Mononuclear cell (primary cell): ENCODE measurements around the gene INTS6. TPM values are rescaled to one million over a fixed set of nuclear protein-coding genes. Genes with fewer than 3 reads are reported as not detected.

Source experiments
- H3K27me3 ChIP-seq: 2 replicates; pipeline ENCODE4 v1.6.0; 2011; ENCODE audit warnings: low read length, control low read depth; ENCODE audit not compliant: insufficient read depth
- H3K4me1 ChIP-seq: 2 replicates; pipeline ENCODE4 v1.5.1; 2011; ENCODE audit warnings: mild to moderate bottlenecking, low read length, control low read depth; ENCODE audit not compliant: insufficient read depth
- H3K4me3 ChIP-seq: 2 replicates; pipeline ENCODE4 v1.5.1; 2011; ENCODE audit warnings: mild to moderate bottlenecking, low read length, moderate library complexity
- H3K9me3 ChIP-seq: 2 replicates; pipeline ENCODE4 v1.5.1; 2011; ENCODE audit warnings: low read depth, mild to moderate bottlenecking, control low read depth, low read length
- total RNA-seq: library from RNA; depleted of rRNA; stranded (reverse); fragments of >200 nt; gene quantifications from one replicate; pipeline ENCODE4 v1.2.3, GENCODE V29; 2012

Gene INTS6
- total RNA-seq, 1 donor = 47.2 TPM

GRCh38 chr13:51355217-51355616 is 97.6 kb downstream of the INTS6 start:
- no peaks in the 10 kb centered on the region for H3K4me1 ChIP-seq
- no peak overlapping the region for H3K4me3 ChIP-seq
- H3K27me3 ChIP-seq = no peaks in the 10 kb centered on the region
- H3K9me3 ChIP-seq = no peaks in the 10 kb centered on the region

- H3K9me3 ChIP-seq = no peaks in the 10 kb centered on the region
- H3K27me3 ChIP-seq = no peaks in the 10 kb centered on the region
- H3K4me1 ChIP-seq = no peaks in the 10 kb centered on the region
- H3K4me3 ChIP-seq = no peak overlapping the region
Observed at GRCh38 chr13:51349016-51349415, 103.8 kb downstream of the INTS6 start.

GRCh38 chr13:51348069-51348967 is 104.5 kb downstream of the INTS6 start:
- Histone ChIP-seq H3K4me3 (no peak overlapping the region), H3K4me1 (no peaks in the 10 kb centered on the region), H3K27me3 (no peaks in the 10 kb centered on the region), H3K9me3 (no peaks in the 10 kb centered on the region)

- no peaks in the 10 kb centered on the region for H3K9me3 ChIP-seq
- H3K4me1 ChIP-seq = no peaks in the 10 kb centered on the region
- no peak overlapping the region for H3K4me3 ChIP-seq
- H3K27me3 ChIP-seq = no peaks in the 10 kb centered on the region
Observed at GRCh38 chr13:51347099-51347498, 105.7 kb downstream of the INTS6 start.

GRCh38 chr13:51346397-51346796 is 106.4 kb downstream of the INTS6 start:
- no peaks in the 10 kb centered on the region for H3K4me1 ChIP-seq
- no peak overlapping the region for H3K4me3 ChIP-seq
- H3K27me3 ChIP-seq = no peaks in the 10 kb centered on the region
- H3K9me3 ChIP-seq = no peaks in the 10 kb centered on the region

GRCh38 chr13:51343475-51343874 is 109.4 kb downstream of the INTS6 start:
- Histone ChIP-seq H3K4me3 (no peak overlapping the region), H3K4me1 (no peaks in the 10 kb centered on the region), H3K27me3 (no peaks in the 10 kb centered on the region), H3K9me3 (no peaks in the 10 kb centered on the region)

GRCh38 chr13:51342706-51343105 is 110.1 kb downstream of the INTS6 start:
- Histone ChIP-seq H3K4me1 (no peaks in the 10 kb centered on the region), H3K27me3 (no peaks in the 10 kb centered on the region), H3K9me3 (no peaks in the 10 kb centered on the region), H3K4me3 (no peak overlapping the region)

GRCh38 chr13:51341791-51342190 is 111.0 kb downstream of the INTS6 start:
- no peaks in the 10 kb centered on the region for H3K4me1 ChIP-seq
- no peaks in the 10 kb centered on the region for H3K9me3 ChIP-seq
- no peaks in the 10 kb centered on the region for H3K27me3 ChIP-seq
- H3K4me3 ChIP-seq = no peak overlapping the region

- no peaks in the 10 kb centered on the region for H3K27me3 ChIP-seq
- no peak overlapping the region for H3K4me3 ChIP-seq
- H3K9me3 ChIP-seq = no peaks in the 10 kb centered on the region
- no peaks in the 10 kb centered on the region for H3K4me1 ChIP-seq
Observed at GRCh38 chr13:51341232-51341631, 111.6 kb downstream of the INTS6 start.

GRCh38 chr13:51339952-51340732 is 112.7 kb downstream of the INTS6 start:
- Histone ChIP-seq H3K4me1 (no peaks in the 10 kb centered on the region), H3K9me3 (no peaks in the 10 kb centered on the region), H3K27me3 (no peaks in the 10 kb centered on the region), H3K4me3 (no peak overlapping the region)

GRCh38 chr13:51339354-51339753 is 113.5 kb downstream of the INTS6 start, which contains the start of gene SERPINE3:
TSS of gene SERPINE3 (plus strand) at chr13:51339691. CDS start at chr13:51341092, 1,401 bp downstream.
- H3K4me3 ChIP-seq = no peak within 1 kb of the TSS
- no peaks in the 10 kb centered on the region for H3K4me1 ChIP-seq
- no peaks in the 10 kb centered on the region for H3K27me3 ChIP-seq
- H3K9me3 ChIP-seq = no peaks in the 10 kb centered on the region

GRCh38 chr13:51336746-51337145 is 116.1 kb downstream of the INTS6 start:
- Histone ChIP-seq H3K4me1 (no peaks in the 10 kb centered on the region), H3K4me3 (no peak overlapping the region), H3K9me3 (no peaks in the 10 kb centered on the region), H3K27me3 (no peaks in the 10 kb centered on the region)

GRCh38 chr13:51333826-51334225 is 119.0 kb downstream of the INTS6 start:
- Histone ChIP-seq H3K4me3 (no peak overlapping the region), H3K27me3 (no peaks in the 10 kb centered on the region), H3K9me3 (no peaks in the 10 kb centered on the region), H3K4me1 (peaks cover 13% of the 10 kb centered on the region)

- Histone ChIP-seq H3K4me3 (no peak overlapping the region), H3K27me3 (no peaks in the 10 kb centered on the region), H3K4me1 (peaks cover 13% of the 10 kb centered on the region), H3K9me3 (no peaks in the 10 kb centered on the region)
Observed at GRCh38 chr13:51333421-51333820, 119.4 kb downstream of the INTS6 start.

GRCh38 chr13:51332566-51333361 is 120.1 kb downstream of the INTS6 start:
- no peaks in the 10 kb centered on the region for H3K9me3 ChIP-seq
- H3K4me3 ChIP-seq = no peak overlapping the region
- H3K4me1 ChIP-seq = peaks cover 13% of the 10 kb centered on the region
- H3K27me3 ChIP-seq = no peaks in the 10 kb centered on the region
